Neural progenitor cell (in vitro differentiated cells): Measurements from ENCODE around the gene MUSTN1. TPM values are rescaled to one million over a fixed set of nuclear protein-coding genes. Genes with fewer than 3 reads are reported as not detected.

Experiments
- DNase-seq: peaks from one replicate; pipeline ENCODE4 v3.0.0-alpha.2; 2016; ENCODE audit warnings: low spot score
- H2AFZ ChIP-seq: fragments of 200-600 bp; sonication (generic); replicated peaks from 2 replicates; pipeline ENCODE4 v1.6.1; 2016; ENCODE audit warnings: antibody characterized with exemption
- H3F3A ChIP-seq: fragments of 200-600 bp; sonication (generic); 2 replicates; pipeline ENCODE4 v1.6.1; 2016; ENCODE audit warnings: antibody characterized with exemption, low read depth
- H3K27ac ChIP-seq: fragments of 200-600 bp; sonication (generic); 2 replicates; pipeline ENCODE4 v1.5.1; 2016; ENCODE audit warnings: mild to moderate bottlenecking
- H3K27me3 ChIP-seq: fragments of 200-600 bp; sonication (generic); 2 replicates; pipeline ENCODE4 v1.6.1; 2016; ENCODE audit warnings: mild to moderate bottlenecking, moderate library complexity
- H3K36me3 ChIP-seq: fragments of 200-600 bp; sonication (generic); 2 replicates; pipeline ENCODE4 v1.5.1; 2016
- H3K4me1 ChIP-seq: fragments of 200-600 bp; sonication (generic); 2 replicates; pipeline ENCODE4 v1.6.1; 2016; ENCODE audit warnings: mixed run types
- H3K4me2 ChIP-seq: fragments of 200-600 bp; sonication (generic); 2 replicates; pipeline ENCODE4 v1.6.1; 2016
- H3K4me3 ChIP-seq: fragments of 200-600 bp; sonication (generic); 2 replicates; pipeline ENCODE4 v1.5.1; 2016
- H3K79me2 ChIP-seq: fragments of 200-600 bp; sonication (generic); 2 replicates; pipeline ENCODE4 v1.6.1; 2016; ENCODE audit warnings: low read depth
- H3K9ac ChIP-seq: fragments of 200-600 bp; sonication (generic); 2 replicates; pipeline ENCODE4 v1.6.1; 2016
- H3K9me3 ChIP-seq: fragments of 200-600 bp; sonication (generic); 2 replicates; pipeline ENCODE4 v1.5.1; 2016; ENCODE audit warnings: low read depth
- H4K20me1 ChIP-seq: fragments of 200-600 bp; sonication (generic); 2 replicates; pipeline ENCODE4 v1.6.1; 2016; ENCODE audit warnings: low read depth
- H3K27ac Mint-ChIP-seq: 3 replicates; pipeline ENCODE4 v1.8.0; 2021; ENCODE audit warnings: mixed read lengths
- H3K27me3 Mint-ChIP-seq: 2 replicates; pipeline ENCODE4 v1.8.0; 2022; ENCODE audit warnings: low read depth, mild to moderate bottlenecking, inconsistent platforms, moderate library complexity, mixed read lengths; ENCODE audit not compliant: insufficient read depth
- H3K36me3 Mint-ChIP-seq: 3 replicates; pipeline ENCODE4 v1.8.0; 2021; ENCODE audit warnings: mixed read lengths
- H3K4me1 Mint-ChIP-seq: 3 replicates; pipeline ENCODE4 v1.8.0; 2021; ENCODE audit warnings: mixed read lengths
- H3K4me3 Mint-ChIP-seq: 3 replicates; pipeline ENCODE4 v1.8.0; 2021; ENCODE audit warnings: mild to moderate bottlenecking, moderate library complexity, mixed read lengths
- H3K9me3 Mint-ChIP-seq: 3 replicates; pipeline ENCODE4 v1.8.0; 2020; ENCODE audit warnings: mixed read lengths
- EZH2 ChIP-seq: fragments of 200-600 bp; sonication (generic); IDR thresholded peaks from 2 replicates; pipeline ENCODE4 v1.6.1; 2017; ENCODE audit warnings: antibody characterized with exemption, mild to moderate bottlenecking, moderate library complexity
- EZH2phosphoT487 ChIP-seq: fragments of 200-600 bp; sonication (generic); IDR thresholded peaks from 2 replicates; pipeline ENCODE4 v1.6.1; 2017; ENCODE audit warnings: antibody characterized with exemption
- total RNA-seq: library from RNA; depleted of rRNA; stranded (reverse); fragments of >200 nt; gene quantifications from 2 replicates; pipeline ENCODE4 v1.2.3, GENCODE V29; 2015; ENCODE audit warnings: low replicate concordance
- TF ChIP-seq, protein P1 (sequence below): fragments of 200-600 bp; sonication (generic); IDR thresholded peaks from 2 replicates; pipeline ENCODE4 v1.5.1; 2017; ENCODE audit warnings: antibody characterized with exemption, mild to moderate bottlenecking

The MUSTN1 gene
- total RNA-seq, 1 donor from 2014 or later, result 2.0 TPM

DNA sequence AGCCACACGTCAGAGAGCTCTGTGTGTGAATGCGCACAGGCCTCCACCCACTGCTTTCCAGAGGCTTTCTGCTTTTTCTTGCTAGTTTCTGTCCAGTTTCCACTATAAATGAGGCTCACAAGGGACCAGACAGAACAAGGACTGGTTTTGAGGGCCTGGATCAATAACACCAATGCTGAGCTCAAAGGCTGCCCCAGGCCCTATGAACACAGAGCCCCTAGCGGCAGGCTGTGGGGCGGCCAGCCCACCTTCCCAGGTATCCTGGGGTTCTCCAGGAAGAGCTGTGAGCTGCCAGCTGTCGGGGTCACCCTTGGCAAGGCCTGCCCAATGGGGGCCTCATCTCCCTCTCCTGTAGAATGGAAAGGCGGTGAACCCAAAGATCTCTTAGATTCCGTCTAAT is 42.4 kb downstream of the MUSTN1 start:
- Histone ChIP-seq H3K9me3 (no peaks in the 10 kb centered on the region), H3K9ac (no peak overlapping the region), H3K27ac (no peak overlapping the region), H3K79me2 (no peaks in the 10 kb centered on the region), H3K4me1 (no peaks in the 10 kb centered on the region), H4K20me1 (no peaks in the 10 kb centered on the region), H3K36me3 (no peaks in the 10 kb centered on the region), H3K4me2 (no peak overlapping the region), H3F3A (no peaks in the 10 kb centered on the region), H2AFZ (no peak overlapping the region), H3K27me3 (no peaks in the 10 kb centered on the region), H3K4me3 (no peak overlapping the region)
- TF ChIP-seq, protein P1, sequence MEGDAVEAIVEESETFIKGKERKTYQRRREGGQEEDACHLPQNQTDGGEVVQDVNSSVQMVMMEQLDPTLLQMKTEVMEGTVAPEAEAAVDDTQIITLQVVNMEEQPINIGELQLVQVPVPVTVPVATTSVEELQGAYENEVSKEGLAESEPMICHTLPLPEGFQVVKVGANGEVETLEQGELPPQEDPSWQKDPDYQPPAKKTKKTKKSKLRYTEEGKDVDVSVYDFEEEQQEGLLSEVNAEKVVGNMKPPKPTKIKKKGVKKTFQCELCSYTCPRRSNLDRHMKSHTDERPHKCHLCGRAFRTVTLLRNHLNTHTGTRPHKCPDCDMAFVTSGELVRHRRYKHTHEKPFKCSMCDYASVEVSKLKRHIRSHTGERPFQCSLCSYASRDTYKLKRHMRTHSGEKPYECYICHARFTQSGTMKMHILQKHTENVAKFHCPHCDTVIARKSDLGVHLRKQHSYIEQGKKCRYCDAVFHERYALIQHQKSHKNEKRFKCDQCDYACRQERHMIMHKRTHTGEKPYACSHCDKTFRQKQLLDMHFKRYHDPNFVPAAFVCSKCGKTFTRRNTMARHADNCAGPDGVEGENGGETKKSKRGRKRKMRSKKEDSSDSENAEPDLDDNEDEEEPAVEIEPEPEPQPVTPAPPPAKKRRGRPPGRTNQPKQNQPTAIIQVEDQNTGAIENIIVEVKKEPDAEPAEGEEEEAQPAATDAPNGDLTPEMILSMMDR, result peak; percentile 56
- no peak for TF ChIP-seq EZH2phosphoT487
- Mint-ChIP-seq H3K4me3 (no peak overlapping the region), H3K27me3 (peaks cover 2% of the 10 kb centered on the region), H3K9me3 (no peaks in the 10 kb centered on the region), H3K36me3 (no peaks in the 10 kb centered on the region), H3K4me1 (peaks cover 24% of the 10 kb centered on the region), H3K27ac (peak overlapping the region; percentile 94)
- peak; percentile 58 for DNase-seq

DNA sequence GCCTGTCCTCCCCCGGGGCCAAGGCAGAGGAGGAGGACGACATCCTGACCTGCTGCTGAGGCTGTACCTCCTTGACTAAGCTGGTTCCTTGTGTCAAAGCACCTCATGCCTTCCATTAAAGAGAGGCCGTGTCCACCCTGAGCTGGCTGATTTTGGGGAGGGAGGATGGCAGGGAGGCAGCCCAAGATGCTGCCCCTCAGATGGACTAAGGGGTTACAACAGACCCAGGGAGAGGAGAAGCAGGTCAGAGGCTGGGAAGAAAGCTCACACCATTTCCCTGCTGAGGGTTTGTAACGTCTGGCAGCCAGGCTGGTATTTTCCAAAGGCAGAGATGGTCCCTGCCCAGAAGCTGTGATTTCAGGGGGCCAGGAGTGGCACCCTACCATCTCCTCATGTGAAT is 42.9 kb downstream of the MUSTN1 start:
- no peak overlapping the region for H3K9ac ChIP-seq
- Mint-ChIP-seq H3K27ac (peak overlapping the region; percentile 66), H3K4me3 (no peak overlapping the region), H3K27me3 (peaks cover 2% of the 10 kb centered on the region), H3K36me3 (no peaks in the 10 kb centered on the region), H3K9me3 (no peaks in the 10 kb centered on the region), H3K4me1 (peaks cover 24% of the 10 kb centered on the region)
- H3K4me3 ChIP-seq, result no peak overlapping the region
- H3K36me3 ChIP-seq, result no peaks in the 10 kb centered on the region
- no peaks in the 10 kb centered on the region for H3K79me2 ChIP-seq
- no peaks in the 10 kb centered on the region for H3K4me1 ChIP-seq
- TF ChIP-seq, protein P1, result no peak
- no peak for TF ChIP-seq EZH2phosphoT487
- TF ChIP-seq EZH2, result no peak
- H3K27me3 ChIP-seq, result no peaks in the 10 kb centered on the region
- H3F3A ChIP-seq, result no peaks in the 10 kb centered on the region
- no peaks in the 10 kb centered on the region for H3K9me3 ChIP-seq
- H3K4me2 ChIP-seq, result no peak overlapping the region
- no peak overlapping the region for H3K27ac ChIP-seq
- no peak for DNase-seq
- H4K20me1 ChIP-seq, result no peaks in the 10 kb centered on the region
- H2AFZ ChIP-seq, result no peak overlapping the region

DNA sequence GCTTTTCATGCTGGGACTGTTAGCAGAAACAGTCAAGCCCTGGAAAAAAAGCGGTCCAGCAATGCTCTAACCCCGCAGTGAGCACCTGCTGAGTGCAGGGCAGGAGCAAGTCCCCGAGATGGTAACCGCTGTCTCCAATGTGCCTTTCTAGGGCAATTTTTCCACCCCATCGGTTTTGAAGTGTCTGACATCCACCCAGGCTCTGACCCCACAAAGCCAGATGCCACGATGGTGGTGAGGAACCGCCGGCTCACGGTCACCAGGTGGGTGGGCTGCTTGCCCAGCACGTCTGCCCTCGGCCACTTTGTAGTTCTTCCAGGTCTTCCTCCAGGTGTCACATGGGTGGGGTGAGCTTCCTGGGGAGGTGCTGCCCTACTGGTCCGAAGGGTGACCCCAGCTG is 43.5 kb downstream of the MUSTN1 start:
- Histone ChIP-seq H3K27me3 (no peaks in the 10 kb centered on the region), H3K4me1 (no peaks in the 10 kb centered on the region), H3K4me2 (no peak overlapping the region), H4K20me1 (no peaks in the 10 kb centered on the region), H3K36me3 (no peaks in the 10 kb centered on the region), H3K27ac (no peak overlapping the region), H3F3A (no peaks in the 10 kb centered on the region), H3K4me3 (no peak overlapping the region), H3K79me2 (no peaks in the 10 kb centered on the region), H3K9ac (no peak overlapping the region), H2AFZ (no peak overlapping the region), H3K9me3 (no peaks in the 10 kb centered on the region)
- H3K4me3 Mint-ChIP-seq, result no peak overlapping the region
- no peaks in the 10 kb centered on the region for H3K9me3 Mint-ChIP-seq
- TF ChIP-seq, protein P1, result no peak
- TF ChIP-seq EZH2phosphoT487 (no peak), EZH2 (no peak)
- peaks cover 2% of the 10 kb centered on the region for H3K27me3 Mint-ChIP-seq
- H3K4me1 Mint-ChIP-seq, result peaks cover 24% of the 10 kb centered on the region
- H3K27ac Mint-ChIP-seq, result no peak overlapping the region
- H3K36me3 Mint-ChIP-seq, result no peaks in the 10 kb centered on the region
- DNase-seq, result no peak
